Measurements from ENCODE around the gene LRGUK. TPM values are rescaled to one million over a fixed set of nuclear protein-coding genes. Genes with fewer than 3 reads are reported as not detected.

LRGUK gene
- total and polyA plus RNA-seq, 2 of the 8 experiments (the other 6 are each of a cell fraction or from before 2014, with no cell fraction given) = 1.5 to 3.6 TPM

GRCh38 chr7:134184767-134185166, 57.6 kb downstream of the LRGUK start:
- no peak overlapping the region for H3K56ac ChIP-seq (replicated peaks; ENCODE audit: insufficient read length, low read depth, low read length)
- no peak overlapping the region for H2BK20ac ChIP-seq (ENCODE audit: low read length)
- H3K4me3 ChIP-seq (ENCODE audit: extremely low read depth in 1 of 4, insufficient read depth in 2 of 4, low read depth in 3 of 4, low read length in 4 of 4) = no peak overlapping the region
- no peak overlapping the region for H2AK5ac ChIP-seq (ENCODE audit: low read depth, low read length)
- 92% methylated on average over 3 of the region's 3 CpGs; no CpG with 5 or more reads in 1 of the 2 experiments for WGBS, 2 experiments (ENCODE audit: extremely low coverage in 1 of 2, insufficient coverage in 1 of 2, insufficient read length in 1 of 2, insufficient replicate concordance in 2 of 2, low coverage in 1 of 2, low lambda C conversion rate in 2 of 2, missing lambda C conversion rate in 1 of 2)
- H3K23ac ChIP-seq (ENCODE audit: insufficient read length) = no peak overlapping the region
- no peak overlapping the region for H4K91ac ChIP-seq (replicated peaks; ENCODE audit: insufficient read length, low read length)
- H2BK15ac ChIP-seq (ENCODE audit: low read length) = no peak overlapping the region
- H3K4ac ChIP-seq (replicated peaks; ENCODE audit: insufficient read length, low read depth, low read length) = no peak overlapping the region
- no peak overlapping the region for H3K14ac ChIP-seq (ENCODE audit: insufficient read length)
- no peak overlapping the region for H4K5ac ChIP-seq (ENCODE audit: insufficient read length, low read depth, low read length)
- DNase-seq (ENCODE audit: low read depth in 1 of 2, low spot score in 2 of 2) (no peak), FAIRE-seq (no peak)
- no peak overlapping the region for H2AFZ ChIP-seq (ENCODE audit: low read length)
- no peak overlapping the region for H3K4me2 ChIP-seq (ENCODE audit: insufficient read depth in 1 of 2, low read depth in 2 of 2, low read length in 2 of 2)
- H4K20me1 ChIP-seq (replicated peaks in 1 of 2; ENCODE audit: control insufficient read depth in 1 of 2, insufficient read depth in 2 of 2, low read length in 2 of 2) = no peaks in the 10 kb centered on the region
- H3K4me1 ChIP-seq (replicated peaks in 1 of 4; ENCODE audit: control insufficient read depth in 3 of 4, insufficient read depth in 4 of 4, low read length in 3 of 4) = peaks cover 0 to 9% (median 4%) of the 10 kb centered on the region in 4 experiments; a peak in 3 of 7 replicates
- ChIA-PET POLR2A (ENCODE audit: partially characterized antibody) (no interaction called here), CTCF (ENCODE audit: partially characterized antibody) (no interaction called here)
- no peak overlapping the region for H2BK5ac ChIP-seq (ENCODE audit: low read depth, low read length)
- no peak overlapping the region for H3K18ac ChIP-seq (ENCODE audit: extremely low read depth, low read length)
- H4K8ac ChIP-seq (ENCODE audit: extremely low read depth, insufficient read depth, low read length) = no peak overlapping the region
- H2BK12ac ChIP-seq (ENCODE audit: low read depth, low read length) = no peak overlapping the region
- no peak overlapping the region for H3K9ac ChIP-seq (replicated peaks in 1 of 4; ENCODE audit: extremely low read depth in 1 of 4, low read depth in 3 of 4, low read length in 3 of 4)
- no peaks in the 10 kb centered on the region for H3K9me3 ChIP-seq (ENCODE audit: insufficient read depth in 2 of 2, low read depth in 1 of 2, low read length in 1 of 2)
- H3K27me3 ChIP-seq (replicated peaks in 1 of 4; ENCODE audit: control insufficient read depth in 3 of 4, extremely low read depth in 1 of 4, insufficient read depth in 3 of 4, low read length in 3 of 4) = no peaks in the 10 kb centered on the region
- no peak overlapping the region for H2BK120ac ChIP-seq (replicated peaks; ENCODE audit: low read depth, low read length)
- no peak overlapping the region for H3K27ac ChIP-seq (ENCODE audit: low read depth, low read length)
- no peaks in the 10 kb centered on the region for H3K79me2 ChIP-seq (ENCODE audit: control insufficient read depth in 1 of 2, insufficient read depth in 2 of 2, low read length in 2 of 2)
- no peaks in the 10 kb centered on the region; the same call in 1 of the 2 replicates for H3K23me2 ChIP-seq (ENCODE audit: low read depth, low read length)
- H3K36me3 ChIP-seq (ENCODE audit: control insufficient read depth in 2 of 4, insufficient read depth in 4 of 4, low read length in 3 of 4) = no peaks in the 10 kb centered on the region
- H3K79me1 ChIP-seq (ENCODE audit: low read depth, low read length) = no peaks in the 10 kb centered on the region
- TF ChIP-seq RXRA (IDR thresholded peaks at IDR 0.05; ENCODE audit: insufficient read depth, low read depth, low read length) (no peak), GABPA (IDR thresholded peaks at IDR 0.05; ENCODE audit: borderline replicate concordance, insufficient read depth, low read length) (no peak), SP4 (IDR thresholded peaks at IDR 0.05; ENCODE audit: low read length) (no peak), CBX5 (IDR thresholded peaks at IDR 0.05; ENCODE audit: low read depth, low read length) (no peak), SP2 (IDR thresholded peaks at IDR 0.05; ENCODE audit: low read length) (no peak), KDM5A (IDR thresholded peaks at IDR 0.05; ENCODE audit: low read length) (no peak), MAX (IDR thresholded peaks at IDR 0.05) (no peak), TEAD4 (IDR thresholded peaks at IDR 0.05; ENCODE audit: low read depth, low read length) (no peak), CEBPB (IDR thresholded peaks at IDR 0.05; ENCODE audit: low read depth, low read length) (no peak)
